HepG2 (cell line): Measurements from ENCODE around the gene PDP2. TPM values are rescaled to one million over a fixed set of nuclear protein-coding genes. Genes with fewer than 3 reads are reported as not detected.

Experiments
- AKAP8 ChIP-seq: sonication (generic); formaldehyde crosslinking; IDR thresholded peaks from 2 replicates; pipeline ENCODE4 v1.5.1; 2020; ENCODE audit warnings: mild to moderate bottlenecking, missing genetic modification reagents
- CBX1 ChIP-seq: IDR thresholded peaks from one replicate; pipeline ENCODE4 v1.6.1; 2016; ENCODE audit warnings: antibody characterized with exemption, low read depth
- CCDC6 ChIP-seq: sonication (generic); formaldehyde crosslinking; IDR thresholded peaks from 2 replicates; pipeline ENCODE4 v1.8.1; 2022; ENCODE audit warnings: mild to moderate bottlenecking, missing genetic modification reagents, moderate library complexity
- HINFP ChIP-seq: sonication (generic); formaldehyde crosslinking; IDR thresholded peaks from 2 replicates; pipeline ENCODE4 v1.4.0; 2020; ENCODE audit warnings: low read depth, mild to moderate bottlenecking, missing genetic modification reagents
- KAT2B ChIP-seq: fragments of 150-350 bp; IDR thresholded peaks from 2 replicates; pipeline ENCODE4 v1.6.1; 2014; ENCODE audit warnings: low read depth, low read length, borderline replicate concordance
- KDM5B ChIP-seq: sonication (generic); formaldehyde crosslinking; IDR thresholded peaks from 2 replicates; pipeline ENCODE4 v1.4.0; 2020; ENCODE audit warnings: missing genetic modification reagents, mild to moderate bottlenecking, borderline replicate concordance
- MAFG ChIP-seq: sonication (generic); formaldehyde crosslinking; IDR thresholded peaks from 2 replicates; pipeline ENCODE4 v1.5.1; 2020; ENCODE audit warnings: mild to moderate bottlenecking, missing genetic modification reagents
- NCOA1 ChIP-seq: sonication (generic); formaldehyde crosslinking; IDR thresholded peaks from 2 replicates; pipeline ENCODE4 v1.9.0; 2021; ENCODE audit warnings: missing genetic modification reagents
- NFE2 ChIP-seq: sonication (generic); formaldehyde crosslinking; IDR thresholded peaks from 2 replicates; pipeline ENCODE4 v1.4.0; 2020; ENCODE audit warnings: missing genetic modification reagents
- RARG ChIP-seq: sonication (generic); formaldehyde crosslinking; IDR thresholded peaks from 2 replicates; pipeline ENCODE4 v1.4.0; 2020; ENCODE audit warnings: low read depth, mild to moderate bottlenecking, missing genetic modification reagents
- SCMH1 ChIP-seq: sonication (generic); formaldehyde crosslinking; IDR thresholded peaks from 2 replicates; pipeline ENCODE4 v1.9.0; 2021; ENCODE audit warnings: missing genetic modification reagents, mild to moderate bottlenecking, borderline replicate concordance
- ZBTB37 ChIP-seq: sonication (generic); formaldehyde crosslinking; IDR thresholded peaks from 2 replicates; pipeline ENCODE4 v1.4.0; 2020; ENCODE audit warnings: mild to moderate bottlenecking, missing genetic modification reagents
- ZC3H4 ChIP-seq: sonication (generic); formaldehyde crosslinking; IDR thresholded peaks from 2 replicates; pipeline ENCODE4 v1.4.0; 2020; ENCODE audit warnings: missing genetic modification reagents, borderline replicate concordance
- ZNF446 ChIP-seq: sonication (generic); formaldehyde crosslinking; IDR thresholded peaks from 2 replicates; pipeline ENCODE4 v1.5.0; 2020; ENCODE audit warnings: mild to moderate bottlenecking, missing genetic modification reagents
- ZNF703 ChIP-seq: sonication (generic); formaldehyde crosslinking; IDR thresholded peaks from 2 replicates; pipeline ENCODE4 v1.5.1; 2020; ENCODE audit warnings: missing genetic modification reagents, mild to moderate bottlenecking, moderate library complexity, borderline replicate concordance
- polyA plus RNA-seq, 8 experiments: library from polyadenylated mRNA; depleted of rRNA in 3 of 8; stranded (reverse) in 7 of 8; unstranded in 1 of 8; fragments of >200 nt; fragmentation: Illumina TruSeq in 4 of 8; extraction: Trizol in 4 of 8; gene quantifications; 2 replicates each; pipeline versions ENCODE4 v1.2.1 to v1.2.3, GENCODE V29; 2011 to 2016; ENCODE audit warnings: low read depth in 4 of 8, missing spikeins in 1 of 8, mixed read lengths in 1 of 8; ENCODE audit not compliant: insufficient read depth in 1 of 8
- total RNA-seq, 5 experiments: library from RNA; depleted of rRNA; stranded (reverse); fragments of >200 nt; fragmentation: Illumina TruSeq; extraction: Trizol; gene quantifications; 2 replicates each; pipeline ENCODE4 v1.2.3, GENCODE V29; 2016; ENCODE audit warnings: low read depth in 1 of 5
- TF ChIP-seq, protein P1 (sequence below): sonication (generic); formaldehyde crosslinking; IDR thresholded peaks from 2 replicates; pipeline ENCODE4 v1.5.0; 2020; ENCODE audit warnings: mild to moderate bottlenecking, missing genetic modification reagents, borderline replicate concordance
- TF ChIP-seq, protein P2 (sequence below): sonication (generic); formaldehyde crosslinking; IDR thresholded peaks from 2 replicates; pipeline ENCODE4 v1.4.0; 2020; ENCODE audit warnings: missing genetic modification reagents
- TF ChIP-seq, protein P3 (sequence below): sonication (generic); formaldehyde crosslinking; IDR thresholded peaks from 2 replicates; pipeline ENCODE4 v1.9.0; 2022; ENCODE audit warnings: missing genetic modification reagents, mild to moderate bottlenecking, borderline replicate concordance

PDP2 gene
- total and polyA plus RNA-seq, 2 of the 13 experiments (the other 11 are each of a cell fraction or from before 2014, with no cell fraction given): 12.8 to 15.8 TPM

GRCh38 chr16:66905633-66906539, 25.6 kb downstream of the PDP2 start (continued):
- no peak for TF ChIP-seq KAT2B
- no peak for TF ChIP-seq SCMH1 (CRISPR knock-in tag)
- TF ChIP-seq NCOA1 (CRISPR knock-in tag): no peak; the same call in 1 of the 2 replicates
- no peak; the same call in 1 of the 2 replicates for TF ChIP-seq ZNF703 (CRISPR knock-in tag)
- TF ChIP-seq CBX1: peak; percentile 70
- no peak for TF ChIP-seq NFE2 (CRISPR knock-in tag)
- TF ChIP-seq ZNF446 (CRISPR knock-in tag): no peak
- TF ChIP-seq, protein P1, sequence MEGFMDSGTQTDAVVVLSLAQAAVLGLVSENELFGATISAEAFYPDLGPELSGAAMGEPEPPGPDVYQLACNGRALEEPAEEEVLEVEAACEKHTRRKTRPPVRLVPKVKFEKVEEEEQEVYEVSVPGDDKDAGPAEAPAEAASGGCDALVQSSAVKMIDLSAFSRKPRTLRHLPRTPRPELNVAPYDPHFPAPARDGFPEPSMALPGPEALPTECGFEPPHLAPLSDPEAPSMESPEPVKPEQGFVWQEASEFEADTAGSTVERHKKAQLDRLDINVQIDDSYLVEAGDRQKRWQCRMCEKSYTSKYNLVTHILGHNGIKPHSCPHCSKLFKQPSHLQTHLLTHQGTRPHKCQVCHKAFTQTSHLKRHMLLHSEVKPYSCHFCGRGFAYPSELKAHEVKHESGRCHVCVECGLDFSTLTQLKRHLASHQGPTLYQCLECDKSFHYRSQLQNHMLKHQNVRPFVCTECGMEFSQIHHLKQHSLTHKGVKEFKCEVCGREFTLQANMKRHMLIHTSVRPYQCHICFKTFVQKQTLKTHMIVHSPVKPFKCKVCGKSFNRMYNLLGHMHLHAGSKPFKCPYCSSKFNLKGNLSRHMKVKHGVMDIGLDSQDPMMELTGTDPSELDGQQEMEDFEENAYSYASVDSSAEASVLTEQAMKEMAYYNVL (CRISPR knock-in tag): peak; percentile 84
- TF ChIP-seq ZC3H4 (CRISPR knock-in tag): peak; percentile 52
- TF ChIP-seq, protein P2, sequence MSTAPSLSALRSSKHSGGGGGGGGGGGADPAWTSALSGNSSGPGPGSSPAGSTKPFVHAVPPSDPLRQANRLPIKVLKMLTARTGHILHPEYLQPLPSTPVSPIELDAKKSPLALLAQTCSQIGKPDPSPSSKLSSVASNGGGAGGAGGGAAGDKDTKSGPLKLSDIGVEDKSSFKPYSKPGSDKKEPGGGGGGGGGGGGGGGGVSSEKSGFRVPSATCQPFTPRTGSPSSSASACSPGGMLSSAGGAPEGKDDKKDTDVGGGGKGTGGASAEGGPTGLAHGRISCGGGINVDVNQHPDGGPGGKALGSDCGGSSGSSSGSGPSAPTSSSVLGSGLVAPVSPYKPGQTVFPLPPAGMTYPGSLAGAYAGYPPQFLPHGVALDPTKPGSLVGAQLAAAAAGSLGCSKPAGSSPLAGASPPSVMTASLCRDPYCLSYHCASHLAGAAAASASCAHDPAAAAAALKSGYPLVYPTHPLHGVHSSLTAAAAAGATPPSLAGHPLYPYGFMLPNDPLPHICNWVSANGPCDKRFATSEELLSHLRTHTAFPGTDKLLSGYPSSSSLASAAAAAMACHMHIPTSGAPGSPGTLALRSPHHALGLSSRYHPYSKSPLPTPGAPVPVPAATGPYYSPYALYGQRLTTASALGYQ (CRISPR knock-in tag): peak; percentile 75; the same call in 1 of the 2 replicates
- TF ChIP-seq, protein P3, sequence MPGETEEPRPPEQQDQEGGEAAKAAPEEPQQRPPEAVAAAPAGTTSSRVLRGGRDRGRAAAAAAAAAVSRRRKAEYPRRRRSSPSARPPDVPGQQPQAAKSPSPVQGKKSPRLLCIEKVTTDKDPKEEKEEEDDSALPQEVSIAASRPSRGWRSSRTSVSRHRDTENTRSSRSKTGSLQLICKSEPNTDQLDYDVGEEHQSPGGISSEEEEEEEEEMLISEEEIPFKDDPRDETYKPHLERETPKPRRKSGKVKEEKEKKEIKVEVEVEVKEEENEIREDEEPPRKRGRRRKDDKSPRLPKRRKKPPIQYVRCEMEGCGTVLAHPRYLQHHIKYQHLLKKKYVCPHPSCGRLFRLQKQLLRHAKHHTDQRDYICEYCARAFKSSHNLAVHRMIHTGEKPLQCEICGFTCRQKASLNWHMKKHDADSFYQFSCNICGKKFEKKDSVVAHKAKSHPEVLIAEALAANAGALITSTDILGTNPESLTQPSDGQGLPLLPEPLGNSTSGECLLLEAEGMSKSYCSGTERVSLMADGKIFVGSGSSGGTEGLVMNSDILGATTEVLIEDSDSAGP (CRISPR knock-in tag): peak; percentile 59
- no peak for TF ChIP-seq CCDC6 (CRISPR knock-in tag)
- peak; percentile 21; the same call in 1 of the 2 replicates for TF ChIP-seq HINFP (CRISPR knock-in tag)
- TF ChIP-seq ZBTB37 (CRISPR knock-in tag): no peak
- TF ChIP-seq KDM5B (CRISPR knock-in tag): peak; percentile 64; the same call in 1 of the 2 replicates
- no peak for TF ChIP-seq MAFG (CRISPR knock-in tag)
- TF ChIP-seq RARG (CRISPR knock-in tag): no peak
- no peak for TF ChIP-seq AKAP8 (CRISPR knock-in tag)
